HepG2 (cell line): ENCODE data around the gene NR2F6. TPM values are rescaled to one million over a fixed set of nuclear protein-coding genes. Genes with fewer than 3 reads are reported as not detected.

Experiments
- ARNTL ChIP-seq: sonication (generic); formaldehyde crosslinking; IDR thresholded peaks from 2 replicates; pipeline ENCODE4 v1.4.0; 2020; ENCODE audit warnings: mild to moderate bottlenecking, missing genetic modification reagents
- CREB1 ChIP-seq, 2 experiments: fragments of 450-650 bp in 1 of 2; IDR thresholded peaks; 2 replicates each; pipeline ENCODE4 v1.6.1; 2016 to 2017; ENCODE audit warnings: control low read depth in 1 of 2, mild to moderate bottlenecking in 1 of 2, missing compliant biosample characterization in 1 of 2, missing genetic modification characterization in 1 of 2
- CREM ChIP-seq, 2 experiments: sonication (generic) in 1 of 2; formaldehyde crosslinking in 1 of 2; IDR thresholded peaks; 2 replicates each; pipeline versions ENCODE4 v1.4.0 to v1.6.1; 2016 to 2020; ENCODE audit warnings: antibody characterized with exemption in 1 of 2, mild to moderate bottlenecking in 1 of 2, missing genetic modification reagents in 1 of 2
- FIP1L1 ChIP-seq: fragments of 200-400 bp; formaldehyde crosslinking; IDR thresholded peaks from 2 replicates; pipeline ENCODE4 v1.6.1; 2018; ENCODE audit warnings: low read depth, mild to moderate bottlenecking, low read length, moderate library complexity, borderline replicate concordance; ENCODE audit not compliant: insufficient read depth
- PHF21A ChIP-seq: sonication (generic); formaldehyde crosslinking; IDR thresholded peaks from 2 replicates; pipeline ENCODE4 v1.5.0; 2020; ENCODE audit warnings: mild to moderate bottlenecking, missing genetic modification reagents
- PRMT3 ChIP-seq: sonication (generic); formaldehyde crosslinking; IDR thresholded peaks from 2 replicates; pipeline ENCODE4 v1.8.1; 2022; ENCODE audit warnings: low read depth, mild to moderate bottlenecking, moderate library complexity, missing genetic modification reagents, borderline replicate concordance
- RBM22 ChIP-seq: fragments of 200-400 bp; formaldehyde crosslinking; optimal IDR thresholded peaks from 2 replicates; pipeline ENCODE3; 2017; ENCODE audit warnings: mild to moderate bottlenecking, low read length, moderate library complexity
- SOX6 ChIP-seq, 2 experiments: fragments of 450-650 bp in 1 of 2; sonication (generic) in 1 of 2; formaldehyde crosslinking in 1 of 2; IDR thresholded peaks; 2 replicates each; pipeline versions ENCODE4 v1.4.0 to v1.6.1; 2017 to 2020; ENCODE audit warnings: antibody characterized with exemption in 1 of 2, mild to moderate bottlenecking in 1 of 2, missing genetic modification reagents in 1 of 2
- ZFAT ChIP-seq: sonication (generic); formaldehyde crosslinking; conservative IDR thresholded peaks from 2 replicates; pipeline ENCODE4 v1.8.1; 2023; ENCODE audit warnings: missing genetic modification reagents, inconsistent platforms
- ZNF101 ChIP-seq: sonication (generic); formaldehyde crosslinking; IDR thresholded peaks from 2 replicates; pipeline ENCODE4 v1.4.0; 2020; ENCODE audit warnings: mild to moderate bottlenecking, low read depth, missing genetic modification reagents, borderline replicate concordance
- ZNF780A ChIP-seq: sonication (generic); formaldehyde crosslinking; IDR thresholded peaks from 2 replicates; pipeline ENCODE4 v1.8.0; 2022; ENCODE audit warnings: mild to moderate bottlenecking, missing genetic modification reagents, moderate library complexity
- polyA plus RNA-seq, 8 experiments: library from polyadenylated mRNA; depleted of rRNA in 3 of 8; stranded (reverse) in 7 of 8; unstranded in 1 of 8; fragments of >200 nt; fragmentation: Illumina TruSeq in 4 of 8; extraction: Trizol in 4 of 8; gene quantifications; 2 replicates each; pipeline versions ENCODE4 v1.2.1 to v1.2.3, GENCODE V29; 2011 to 2016; ENCODE audit warnings: low read depth in 4 of 8, missing spikeins in 1 of 8, mixed read lengths in 1 of 8; ENCODE audit not compliant: insufficient read depth in 1 of 8
- total RNA-seq, 5 experiments: library from RNA; depleted of rRNA; stranded (reverse); fragments of >200 nt; fragmentation: Illumina TruSeq; extraction: Trizol; gene quantifications; 2 replicates each; pipeline ENCODE4 v1.2.3, GENCODE V29; 2016; ENCODE audit warnings: low read depth in 1 of 5
- TF ChIP-seq, protein P1 (sequence below): sonication (generic); formaldehyde crosslinking; conservative IDR thresholded peaks from 2 replicates; pipeline ENCODE4 v1.4.0; 2020; ENCODE audit warnings: missing genetic modification reagents
- TF ChIP-seq, protein P2 (sequence below): IDR thresholded peaks from 2 replicates; pipeline ENCODE4 v1.6.1; 2016
- TF ChIP-seq, protein P3 (sequence below): sonication (generic); formaldehyde crosslinking; IDR thresholded peaks from 2 replicates; pipeline ENCODE4 v1.8.1; 2023; ENCODE audit warnings: missing genetic modification reagents, inconsistent platforms, borderline replicate concordance
- TF ChIP-seq, protein P4 (sequence below): sonication (generic); formaldehyde crosslinking; IDR thresholded peaks from 2 replicates; pipeline ENCODE4 v1.5.0; 2020; ENCODE audit warnings: mild to moderate bottlenecking, missing genetic modification reagents, borderline replicate concordance

Gene NR2F6
- total and polyA plus RNA-seq, 2 of the 13 experiments (the other 11 are each of a cell fraction or from before 2014, with no cell fraction given), result 30.9 to 72.4 TPM

DNA sequence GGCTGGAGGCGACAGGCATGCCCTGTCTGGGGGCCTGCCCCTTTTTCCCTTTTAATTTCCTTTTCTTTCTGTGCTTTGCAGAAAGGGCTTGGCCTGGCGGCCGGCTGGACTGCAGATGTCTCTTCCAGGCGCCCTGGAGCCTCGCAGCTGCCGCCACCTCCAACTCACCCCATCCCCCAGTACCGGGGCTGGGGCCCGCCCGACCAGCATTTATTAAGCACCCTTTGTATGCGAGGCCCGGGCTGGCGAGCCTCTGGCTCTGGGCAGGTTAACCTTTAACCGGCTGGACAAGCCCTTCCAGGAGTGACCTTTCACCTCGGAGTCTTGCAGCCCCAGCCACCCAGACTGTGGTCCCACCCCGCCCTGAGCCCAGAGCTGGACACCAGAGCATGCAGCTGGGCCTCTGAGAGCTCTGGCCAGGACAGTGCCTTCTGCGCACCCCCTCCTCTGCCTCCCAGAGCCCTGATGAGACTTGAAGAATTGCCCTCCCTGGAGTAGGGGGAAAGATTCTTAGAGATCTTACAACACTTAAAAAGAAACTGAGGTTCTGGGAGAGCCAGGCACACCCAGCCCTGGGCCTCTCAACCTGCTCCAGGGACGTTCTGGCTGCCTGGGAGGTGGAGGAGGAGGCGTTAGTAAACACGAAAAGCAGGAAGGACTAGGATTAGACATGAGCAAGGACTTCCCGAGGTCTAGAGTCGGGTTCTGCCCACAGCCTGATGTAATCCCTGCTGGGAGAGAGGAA, 1.1 kb upstream of the NR2F6 start (continued):
- TF ChIP-seq, protein P1, sequence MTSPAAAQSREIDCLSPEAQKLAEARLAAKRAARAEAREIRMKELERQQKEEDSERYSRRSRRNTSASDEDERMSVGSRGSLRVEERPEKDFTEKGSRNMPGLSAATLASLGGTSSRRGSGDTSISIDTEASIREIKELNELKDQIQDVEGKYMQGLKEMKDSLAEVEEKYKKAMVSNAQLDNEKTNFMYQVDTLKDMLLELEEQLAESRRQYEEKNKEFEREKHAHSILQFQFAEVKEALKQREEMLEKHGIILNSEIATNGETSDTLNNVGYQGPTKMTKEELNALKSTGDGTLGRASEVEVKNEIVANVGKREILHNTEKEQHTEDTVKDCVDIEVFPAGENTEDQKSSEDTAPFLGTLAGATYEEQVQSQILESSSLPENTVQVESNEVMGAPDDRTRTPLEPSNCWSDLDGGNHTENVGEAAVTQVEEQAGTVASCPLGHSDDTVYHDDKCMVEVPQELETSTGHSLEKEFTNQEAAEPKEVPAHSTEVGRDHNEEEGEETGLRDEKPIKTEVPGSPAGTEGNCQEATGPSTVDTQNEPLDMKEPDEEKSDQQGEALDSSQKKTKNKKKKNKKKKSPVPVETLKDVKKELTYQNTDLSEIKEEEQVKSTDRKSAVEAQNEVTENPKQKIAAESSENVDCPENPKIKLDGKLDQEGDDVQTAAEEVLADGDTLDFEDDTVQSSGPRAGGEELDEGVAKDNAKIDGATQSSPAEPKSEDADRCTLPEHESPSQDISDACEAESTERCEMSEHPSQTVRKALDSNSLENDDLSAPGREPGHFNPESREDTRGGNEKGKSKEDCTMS (CRISPR knock-in tag), result no peak
- peak; percentile 15; the same call in 1 of the 2 replicates for TF ChIP-seq PHF21A (CRISPR knock-in tag)
- no peak for TF ChIP-seq SOX6 (IDR thresholded peaks at IDR 0.05)
- TF ChIP-seq SOX6 (CRISPR knock-in tag; IDR thresholded peaks at IDR 0.05), result peak; percentile 34; the same call in 1 of the 2 replicates
- TF ChIP-seq RBM22, result no peak
- no peak for TF ChIP-seq ZNF780A (CRISPR knock-in tag)
- TF ChIP-seq, protein P2, sequence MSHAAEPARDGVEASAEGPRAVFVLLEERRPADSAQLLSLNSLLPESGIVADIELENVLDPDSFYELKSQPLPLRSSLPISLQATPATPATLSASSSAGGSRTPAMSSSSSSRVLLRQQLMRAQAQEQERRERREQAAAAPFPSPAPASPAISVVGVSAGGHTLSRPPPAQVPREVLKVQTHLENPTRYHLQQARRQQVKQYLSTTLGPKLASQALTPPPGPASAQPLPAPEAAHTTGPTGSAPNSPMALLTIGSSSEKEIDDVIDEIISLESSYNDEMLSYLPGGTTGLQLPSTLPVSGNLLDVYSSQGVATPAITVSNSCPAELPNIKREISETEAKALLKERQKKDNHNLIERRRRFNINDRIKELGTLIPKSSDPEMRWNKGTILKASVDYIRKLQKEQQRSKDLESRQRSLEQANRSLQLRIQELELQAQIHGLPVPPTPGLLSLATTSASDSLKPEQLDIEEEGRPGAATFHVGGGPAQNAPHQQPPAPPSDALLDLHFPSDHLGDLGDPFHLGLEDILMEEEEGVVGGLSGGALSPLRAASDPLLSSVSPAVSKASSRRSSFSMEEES (CRISPR knock-in tag), result no peak
- TF ChIP-seq, protein P3, sequence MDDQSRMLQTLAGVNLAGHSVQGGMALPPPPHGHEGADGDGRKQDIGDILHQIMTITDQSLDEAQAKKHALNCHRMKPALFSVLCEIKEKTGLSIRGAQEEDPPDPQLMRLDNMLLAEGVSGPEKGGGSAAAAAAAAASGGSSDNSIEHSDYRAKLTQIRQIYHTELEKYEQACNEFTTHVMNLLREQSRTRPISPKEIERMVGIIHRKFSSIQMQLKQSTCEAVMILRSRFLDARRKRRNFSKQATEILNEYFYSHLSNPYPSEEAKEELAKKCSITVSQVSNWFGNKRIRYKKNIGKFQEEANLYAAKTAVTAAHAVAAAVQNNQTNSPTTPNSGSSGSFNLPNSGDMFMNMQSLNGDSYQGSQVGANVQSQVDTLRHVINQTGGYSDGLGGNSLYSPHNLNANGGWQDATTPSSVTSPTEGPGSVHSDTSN (CRISPR knock-in tag), result no peak
- no peak for TF ChIP-seq ZFAT
- TF ChIP-seq CREM (IDR thresholded peaks at IDR 0.05), result 0 out of 2 replicates have a peak, but pooled peaks have one; percentile 12
- no peak for TF ChIP-seq CREM (CRISPR knock-in tag; IDR thresholded peaks at IDR 0.05)
- no peak for TF ChIP-seq CREB1 (IDR thresholded peaks at IDR 0.05)
- TF ChIP-seq CREB1 (CRISPR knock-in tag; IDR thresholded peaks at IDR 0.05), result no peak; the same call in 1 of the 2 replicates
- TF ChIP-seq PRMT3, result no peak
- 0 out of 2 replicates have a peak, but pooled peaks have one; percentile 12 for TF ChIP-seq FIP1L1
- TF ChIP-seq, protein P4, sequence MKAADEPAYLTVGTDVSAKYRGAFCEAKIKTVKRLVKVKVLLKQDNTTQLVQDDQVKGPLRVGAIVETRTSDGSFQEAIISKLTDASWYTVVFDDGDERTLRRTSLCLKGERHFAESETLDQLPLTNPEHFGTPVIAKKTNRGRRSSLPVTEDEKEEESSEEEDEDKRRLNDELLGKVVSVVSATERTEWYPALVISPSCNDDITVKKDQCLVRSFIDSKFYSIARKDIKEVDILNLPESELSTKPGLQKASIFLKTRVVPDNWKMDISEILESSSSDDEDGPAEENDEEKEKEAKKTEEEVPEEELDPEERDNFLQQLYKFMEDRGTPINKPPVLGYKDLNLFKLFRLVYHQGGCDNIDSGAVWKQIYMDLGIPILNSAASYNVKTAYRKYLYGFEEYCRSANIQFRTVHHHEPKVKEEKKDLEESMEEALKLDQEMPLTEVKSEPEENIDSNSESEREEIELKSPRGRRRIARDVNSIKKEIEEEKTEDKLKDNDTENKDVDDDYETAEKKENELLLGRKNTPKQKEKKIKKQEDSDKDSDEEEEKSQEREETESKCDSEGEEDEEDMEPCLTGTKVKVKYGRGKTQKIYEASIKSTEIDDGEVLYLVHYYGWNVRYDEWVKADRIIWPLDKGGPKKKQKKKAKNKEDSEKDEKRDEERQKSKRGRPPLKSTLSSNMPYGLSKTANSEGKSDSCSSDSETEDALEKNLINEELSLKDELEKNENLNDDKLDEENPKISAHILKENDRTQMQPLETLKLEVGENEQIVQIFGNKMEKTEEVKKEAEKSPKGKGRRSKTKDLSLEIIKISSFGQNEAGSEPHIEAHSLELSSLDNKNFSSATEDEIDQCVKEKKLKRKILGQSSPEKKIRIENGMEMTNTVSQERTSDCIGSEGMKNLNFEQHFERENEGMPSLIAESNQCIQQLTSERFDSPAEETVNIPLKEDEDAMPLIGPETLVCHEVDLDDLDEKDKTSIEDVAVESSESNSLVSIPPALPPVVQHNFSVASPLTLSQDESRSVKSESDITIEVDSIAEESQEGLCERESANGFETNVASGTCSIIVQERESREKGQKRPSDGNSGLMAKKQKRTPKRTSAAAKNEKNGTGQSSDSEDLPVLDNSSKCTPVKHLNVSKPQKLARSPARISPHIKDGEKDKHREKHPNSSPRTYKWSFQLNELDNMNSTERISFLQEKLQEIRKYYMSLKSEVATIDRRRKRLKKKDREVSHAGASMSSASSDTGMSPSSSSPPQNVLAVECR, result 0 out of 2 replicates have a peak, but pooled peaks have one; percentile 19
- no peak; the same call in 1 of the 2 replicates for TF ChIP-seq ZNF101 (CRISPR knock-in tag)
- 0 out of 2 replicates have a peak, but pooled peaks have one; percentile 22 for TF ChIP-seq ARNTL (CRISPR knock-in tag)
- TF ChIP-seq, all 625 proteins: peak for 97
